Thymus (tissue), 11 donors: ENCODE data around the gene CTTN. TPM values are rescaled to one million over a fixed set of nuclear protein-coding genes. Genes with fewer than 3 reads are reported as not detected.

Source experiments
- DNase-seq, 9 donors: peaks; one replicate each; pipeline ENCODE4 v3.0.0-alpha.2; 2013; ENCODE audit warnings: low spot score in 9 of 9, low read depth in 6 of 9, missing footprints in 1 of 9
- H3K27ac ChIP-seq, 2 donors: one replicate each; pipeline ENCODE4 v1.5.1; 2013; ENCODE audit warnings: control low read depth in 1 of 2, low read depth in 1 of 2, low read length in 1 of 2, mild to moderate bottlenecking in 1 of 2, moderate library complexity in 1 of 2
- H3K27me3 ChIP-seq, 2 donors: one replicate each; pipeline ENCODE4 v1.5.1; 2013; ENCODE audit warnings: low read length in 1 of 2; ENCODE audit not compliant: control insufficient read depth in 2 of 2, insufficient read depth in 1 of 2
- H3K36me3 ChIP-seq, 2 donors: one replicate each; pipeline ENCODE4 v1.5.1; 2013; ENCODE audit warnings: low read length in 1 of 2, mild to moderate bottlenecking in 1 of 2, moderate library complexity in 1 of 2; ENCODE audit not compliant: control insufficient read depth in 2 of 2, insufficient read depth in 2 of 2
- H3K4me1 ChIP-seq, 2 donors: one replicate each; pipeline ENCODE4 v1.5.1; 2013; ENCODE audit warnings: low read length in 2 of 2; ENCODE audit not compliant: control insufficient read depth in 2 of 2, insufficient read depth in 2 of 2
- H3K4me3 ChIP-seq, 2 donors: one replicate each; pipeline ENCODE4 v1.5.1; 2013; ENCODE audit warnings: low read length in 2 of 2, control low read depth in 1 of 2, mild to moderate bottlenecking in 1 of 2
- H3K9me3 ChIP-seq, 2 donors: one replicate each; pipeline ENCODE4 v1.5.1; 2013; ENCODE audit warnings: low read length in 1 of 2, mild to moderate bottlenecking in 1 of 2; ENCODE audit not compliant: control insufficient read depth in 2 of 2, insufficient read depth in 1 of 2
- WGBS: extraction: QIAGEN DNeasy Blood & Tissue Kit; methylation state at CpG from one replicate; pipeline ENCODE4 v1.1.7; 2013; 5-methylcytosine and 5-hydroxymethylcytosine counted together
- polyA plus RNA-seq: library from polyadenylated mRNA; stranded (reverse); fragments of 200-250 nt; gene quantifications from one replicate; pipeline ENCODE4 v1.2.3, GENCODE V29; 2013
- total RNA-seq: library from RNA; stranded (reverse); fragments of 120-200 nt; gene quantifications from one replicate; pipeline ENCODE4 v1.2.4, GENCODE V29; 2013
- donor health status: healthy.

The CTTN gene
- total and polyA plus RNA-seq, 2 donors, result 31.4 to 65.5 TPM

GRCh38 chr11:70428701-70429427 lies 30.5 kb downstream of the CTTN start:
- Histone ChIP-seq H3K36me3 (peaks cover 6 to 18% of the 10 kb centered on the region in 2 donors), H3K4me1 (no peaks in the 10 kb centered on the region), H3K27ac (no peak overlapping the region), H3K9me3 (no peaks in the 10 kb centered on the region), H3K4me3 (no peak overlapping the region), H3K27me3 (no peaks in the 10 kb centered on the region)
- DNase-seq, result no peak
- WGBS, result 97% methylated on average over 18 of the region's 18 CpGs

- H3K4me3 ChIP-seq, result no peak overlapping the region
- peaks cover 10 to 18% of the 10 kb centered on the region in 2 donors for H3K36me3 ChIP-seq
- DNase-seq, result no peak
- no peaks in the 10 kb centered on the region for H3K9me3 ChIP-seq
- no peaks in the 10 kb centered on the region for H3K27me3 ChIP-seq
- no peak overlapping the region for H3K27ac ChIP-seq
- WGBS, result 90% methylated on average over 8 of the region's 8 CpGs
- no peaks in the 10 kb centered on the region for H3K4me1 ChIP-seq
Observed at GRCh38 chr11:70429428-70429705, 31.0 kb downstream of the CTTN start.

GRCh38 chr11:70429724-70430521 lies 31.6 kb downstream of the CTTN start:
- no peak overlapping the region for H3K27ac ChIP-seq
- no peaks in the 10 kb centered on the region for H3K4me1 ChIP-seq
- 73% methylated on average over 11 of the region's 11 CpGs for WGBS
- peaks cover 12 to 18% of the 10 kb centered on the region in 2 donors for H3K36me3 ChIP-seq
- H3K27me3 ChIP-seq, result no peaks in the 10 kb centered on the region
- no peak for DNase-seq
- no peaks in the 10 kb centered on the region for H3K9me3 ChIP-seq
- no peak overlapping the region for H3K4me3 ChIP-seq

GRCh38 chr11:70430671-70431574 lies 32.6 kb downstream of the CTTN start:
- Histone ChIP-seq H3K36me3 (peaks cover 8 to 18% of the 10 kb centered on the region in 2 donors), H3K9me3 (no peaks in the 10 kb centered on the region), H3K27me3 (no peaks in the 10 kb centered on the region), H3K4me3 (no peak overlapping the region), H3K27ac (no peak overlapping the region), H3K4me1 (no peaks in the 10 kb centered on the region)
- no peak for DNase-seq
- WGBS, result 97% methylated on average over 25 of the region's 25 CpGs

GRCh38 chr11:70431611-70432010 lies 33.3 kb downstream of the CTTN start:
- DNase-seq, result no peak
- 96% methylated on average over 12 of the region's 12 CpGs for WGBS
- H3K9me3 ChIP-seq, result no peaks in the 10 kb centered on the region

GRCh38 chr11:70432065-70432464 lies 33.7 kb downstream of the CTTN start:
- WGBS, result 46% methylated on average over 16 of the region's 16 CpGs
- Histone ChIP-seq H3K27me3 (no peaks in the 10 kb centered on the region), H3K27ac (no peak overlapping the region), H3K4me1 (no peaks in the 10 kb centered on the region), H3K36me3 (peaks cover 8 to 18% of the 10 kb centered on the region in 2 donors), H3K9me3 (no peaks in the 10 kb centered on the region), H3K4me3 (no peak overlapping the region)
- no peak for DNase-seq

More at GRCh38 chr11:70431611-70432010, 33.3 kb downstream of the CTTN start:
- H3K4me3 ChIP-seq, result no peak overlapping the region
- no peaks in the 10 kb centered on the region for H3K27me3 ChIP-seq
- H3K4me1 ChIP-seq, result no peaks in the 10 kb centered on the region
- no peak overlapping the region for H3K27ac ChIP-seq
- peaks cover 8 to 18% of the 10 kb centered on the region in 2 donors for H3K36me3 ChIP-seq

- Histone ChIP-seq H3K27me3 (no peaks in the 10 kb centered on the region), H3K4me3 (no peak overlapping the region), H3K9me3 (no peaks in the 10 kb centered on the region), H3K4me1 (no peaks in the 10 kb centered on the region), H3K27ac (no peak overlapping the region), H3K36me3 (peaks cover 8 to 18% of the 10 kb centered on the region in 2 donors)
- no peak for DNase-seq
- WGBS, result 93% methylated on average over 15 of the region's 15 CpGs
Observed at GRCh38 chr11:70432580-70432979, 34.3 kb downstream of the CTTN start.

- H3K36me3 ChIP-seq, result peaks cover 8 to 18% of the 10 kb centered on the region in 2 donors
- H3K4me3 ChIP-seq, result no peak overlapping the region
- no peaks in the 10 kb centered on the region for H3K4me1 ChIP-seq
- WGBS, result 96% methylated on average over 20 of the region's 20 CpGs
- DNase-seq, result no peak
- no peaks in the 10 kb centered on the region for H3K9me3 ChIP-seq
- H3K27me3 ChIP-seq, result no peaks in the 10 kb centered on the region
- H3K27ac ChIP-seq, result no peak overlapping the region
Observed at GRCh38 chr11:70433038-70433437, 34.7 kb downstream of the CTTN start.
